Ishikawa (cell line): ENCODE results near the gene TUBA4A.

ENCODE experiments used
- CEBPB ChIP-seq: IDR thresholded peaks from 2 replicates; pipeline ENCODE4 v1.6.1; 2012
- CREB1 ChIP-seq: IDR thresholded peaks from 2 replicates; pipeline ENCODE4 v1.6.1; 2012; ENCODE audit warnings: low read depth
- EP300 ChIP-seq: IDR thresholded peaks from 2 replicates; pipeline ENCODE4 v1.6.1; 2012; ENCODE audit warnings: borderline replicate concordance
- FOXM1 ChIP-seq: IDR thresholded peaks from 2 replicates; pipeline ENCODE4 v1.6.1; 2012; ENCODE audit warnings: low read depth, borderline replicate concordance
- RAD21 ChIP-seq: IDR thresholded peaks from 2 replicates; pipeline ENCODE4 v1.6.1; 2012; ENCODE audit warnings: low read depth
- REST ChIP-seq: IDR thresholded peaks from 2 replicates; pipeline ENCODE4 v1.6.1; 2012; ENCODE audit warnings: low read depth, mild to moderate bottlenecking
- TAF1 ChIP-seq: IDR thresholded peaks from 2 replicates; pipeline ENCODE4 v1.6.1; 2012; ENCODE audit warnings: low read depth, mild to moderate bottlenecking
- TEAD4 ChIP-seq: IDR thresholded peaks from 2 replicates; pipeline ENCODE4 v1.6.1; 2012
- TF ChIP-seq, protein P1 (sequence below): IDR thresholded peaks from 2 replicates; pipeline ENCODE4 v1.6.1; 2012

DNA sequence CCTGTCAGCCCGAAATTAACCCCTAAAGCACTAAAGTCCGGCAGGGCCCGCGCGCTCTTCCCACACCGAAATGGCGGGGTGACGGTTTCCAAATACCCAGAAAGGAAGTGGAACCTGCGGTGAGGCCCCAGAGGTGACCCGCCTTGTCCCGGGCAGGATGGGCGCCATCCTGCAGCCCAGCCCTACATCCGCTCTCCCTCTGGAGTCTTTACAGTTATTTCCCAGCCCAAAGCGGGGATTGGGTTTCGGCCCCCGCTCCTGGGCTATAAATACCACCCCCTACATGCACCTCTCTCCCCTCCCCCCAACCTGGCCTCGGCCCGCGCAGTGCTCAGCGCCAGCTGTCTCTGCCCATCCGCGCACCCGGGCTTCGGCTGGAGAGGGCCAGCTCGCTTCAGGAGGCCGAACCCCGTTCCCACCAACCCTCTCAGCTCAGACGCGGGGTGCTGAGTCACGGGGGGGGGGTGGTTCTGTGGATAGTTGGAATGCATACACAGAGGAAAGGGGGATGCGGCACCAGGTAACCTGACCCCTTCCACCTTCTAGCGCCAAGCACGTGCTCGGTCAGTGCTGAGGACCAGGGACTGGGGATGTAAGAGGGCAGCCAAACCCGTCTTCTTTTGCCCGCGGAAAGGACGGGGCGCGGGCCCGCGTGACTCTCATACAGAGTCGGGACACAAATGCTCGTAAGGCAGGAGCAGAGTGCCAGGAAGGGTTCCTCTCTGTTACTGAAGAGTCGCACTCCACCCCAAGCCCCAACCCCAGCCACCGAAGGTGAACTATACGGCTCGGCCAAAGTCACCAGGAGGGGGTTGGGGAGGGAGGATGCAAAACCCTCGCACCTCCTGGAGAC is 592 bp downstream of the TUBA4A start, which contains the start of gene TUBA4B:
- TF ChIP-seq CREB1 (no peak), EP300 (no peak), TAF1 (0 out of 2 replicates have a peak, but pooled peaks have one; percentile 5), TEAD4 (no peak), RAD21 (no peak), REST (no peak), FOXM1 (no peak), CEBPB (no peak)
- TF ChIP-seq, protein P1, sequence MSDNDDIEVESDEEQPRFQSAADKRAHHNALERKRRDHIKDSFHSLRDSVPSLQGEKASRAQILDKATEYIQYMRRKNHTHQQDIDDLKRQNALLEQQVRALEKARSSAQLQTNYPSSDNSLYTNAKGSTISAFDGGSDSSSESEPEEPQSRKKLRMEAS, result peak; percentile 94
